Mesendoderm (in vitro differentiated cells): ENCODE data around the gene IL3RA.
"Not testable (repeated sequence)": the region's sequence is repeated elsewhere in the genome, so short reads cannot be mapped to it uniquely, and the experiment has no call there.

ENCODE experiments used
- DNase-seq: peaks from one replicate; pipeline ENCODE4 v3.0.0; 2013
- H2AK5ac ChIP-seq: 2 replicates; pipeline ENCODE4 v1.6.1; 2013; ENCODE audit warnings: low read length, inconsistent platforms
- H2BK120ac ChIP-seq: 2 replicates; pipeline ENCODE4 v1.6.1; 2013; ENCODE audit warnings: low read depth, mild to moderate bottlenecking, low read length, moderate library complexity, mixed read lengths
- H2BK15ac ChIP-seq: replicated peaks from 2 replicates; pipeline ENCODE4 v1.6.1; 2013; ENCODE audit warnings: low read depth, mild to moderate bottlenecking, moderate library complexity
- H2BK5ac ChIP-seq: 2 replicates; pipeline ENCODE4 v1.6.1; 2013; ENCODE audit warnings: low read length, inconsistent platforms
- H3K18ac ChIP-seq: 2 replicates; pipeline ENCODE4 v1.6.1; 2013; ENCODE audit warnings: mild to moderate bottlenecking, low read length, mixed read lengths
- H3K23ac ChIP-seq: one replicate; pipeline ENCODE4 v1.6.1; 2013; ENCODE audit warnings: low read length
- H3K27ac ChIP-seq: 2 replicates; pipeline ENCODE4 v1.5.1; 2013; ENCODE audit warnings: low read depth, mild to moderate bottlenecking, inconsistent platforms, low read length, moderate library complexity
- H3K27me3 ChIP-seq: 2 replicates; pipeline ENCODE4 v1.6.1; 2013; ENCODE audit warnings: low read length, control low read depth, mild to moderate bottlenecking, inconsistent platforms; ENCODE audit not compliant: insufficient read depth, poor library complexity
- H3K36me3 ChIP-seq: 2 replicates; pipeline ENCODE4 v1.6.1; 2013; ENCODE audit warnings: low read length, inconsistent platforms; ENCODE audit not compliant: control insufficient read depth, insufficient read depth
- H3K4ac ChIP-seq: one replicate; pipeline ENCODE4 v1.6.1; 2013; ENCODE audit warnings: low read depth, mild to moderate bottlenecking, low read length, moderate library complexity
- H3K4me1 ChIP-seq: 2 replicates; pipeline ENCODE4 v1.6.1; 2013; ENCODE audit warnings: low read depth, low read length, inconsistent platforms; ENCODE audit not compliant: control insufficient read depth
- H3K4me2 ChIP-seq: 2 replicates; pipeline ENCODE4 v1.6.1; 2013; ENCODE audit warnings: low read length
- H3K4me3 ChIP-seq: 2 replicates; pipeline ENCODE4 v1.5.1; 2013; ENCODE audit warnings: mild to moderate bottlenecking, low read length
- H3K56ac ChIP-seq: one replicate; pipeline ENCODE4 v1.6.1; 2013; ENCODE audit warnings: low read length
- H3K79me1 ChIP-seq: 2 replicates; pipeline ENCODE4 v1.6.1; 2013; ENCODE audit warnings: low read length, inconsistent platforms
- H3K79me2 ChIP-seq: 2 replicates; pipeline ENCODE4 v1.6.1; 2013; ENCODE audit warnings: mild to moderate bottlenecking, low read length; ENCODE audit not compliant: control insufficient read depth, insufficient read depth
- H3K9ac ChIP-seq: 2 replicates; pipeline ENCODE4 v1.6.1; 2013; ENCODE audit warnings: low read length, inconsistent platforms
- H4K5ac ChIP-seq: one replicate; pipeline ENCODE4 v1.6.1; 2013; ENCODE audit warnings: low read length
- H4K8ac ChIP-seq: one replicate; pipeline ENCODE4 v1.6.1; 2013; ENCODE audit warnings: low read depth, mild to moderate bottlenecking, control low read depth, low read length, moderate library complexity
- WGBS: extraction: QIAGEN DNeasy Blood & Tissue Kit; methylation state at CpG from one replicate; pipeline ENCODE4 v1.1.7; 2013; ENCODE audit warnings: low lambda C conversion rate, missing lambda C conversion rate; ENCODE audit not compliant: insufficient coverage; ENCODE audit errors: extremely low coverage; 5-methylcytosine and 5-hydroxymethylcytosine counted together

IL3RA gene

DNA sequence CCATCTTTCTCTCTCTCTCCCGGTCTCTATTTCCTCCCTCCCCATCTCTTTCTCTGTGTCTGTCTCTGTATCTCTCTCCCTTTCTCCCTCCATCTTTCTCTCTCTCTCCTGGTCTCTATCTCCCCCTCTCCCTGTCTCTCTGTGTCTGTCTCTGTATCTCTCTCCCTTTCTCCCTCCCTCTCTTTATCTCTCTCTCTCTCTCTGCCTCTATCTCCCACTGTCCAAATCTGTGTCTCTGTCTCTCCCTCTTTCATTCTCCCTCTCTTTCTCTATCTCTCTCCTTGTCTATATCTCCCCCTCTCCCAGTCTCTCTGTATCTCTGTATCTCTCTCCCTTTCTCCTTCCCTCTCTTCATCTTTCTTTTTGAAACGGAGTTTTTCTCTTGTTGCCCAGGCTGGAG, 23.6 kb downstream of the IL3RA start:
- Histone ChIP-seq H3K79me1 (no peaks in the 10 kb centered on the region), H3K36me3 (no peaks in the 10 kb centered on the region), H3K79me2 (no peaks in the 10 kb centered on the region), H2AK5ac (no peak overlapping the region), H3K23ac (no peak overlapping the region), H3K4me1 (peaks cover 2% of the 10 kb centered on the region), H3K27me3 (no peaks in the 10 kb centered on the region), H2BK15ac (no peak overlapping the region), H3K4me2 (no peak overlapping the region), H3K9ac (no peak overlapping the region), H3K56ac (no peak overlapping the region), H4K5ac (no peak overlapping the region), H3K4me3 (no peak overlapping the region), H3K27ac (no peak overlapping the region), H2BK5ac (no peak overlapping the region), H4K8ac (no peak overlapping the region), H3K18ac (no peak overlapping the region), H3K4ac (no peak overlapping the region), H2BK120ac (no peak overlapping the region)
- no CpG with 5 or more reads among the region's 2 CpGs for WGBS
- no peak for DNase-seq

DNA sequence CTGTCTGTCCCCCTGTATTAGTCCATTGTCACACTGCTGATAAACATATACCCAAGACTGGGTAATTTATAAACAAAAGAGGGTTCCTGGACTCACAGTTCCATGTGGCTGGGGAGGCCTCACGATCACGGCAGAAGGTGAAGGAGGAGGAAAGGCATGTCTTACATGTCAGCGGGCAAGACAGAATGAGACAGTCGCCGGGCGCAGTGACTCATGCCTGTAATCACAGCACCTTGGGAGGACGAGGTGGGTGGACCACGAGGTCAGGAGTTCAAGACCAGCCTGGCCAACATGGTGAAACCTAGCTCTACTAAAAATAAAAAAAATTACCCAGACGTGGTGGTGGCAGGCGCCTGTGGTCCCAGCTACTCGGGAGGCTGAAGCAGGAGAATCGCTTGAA, 24.7 kb downstream of the IL3RA start:
- no CpG with 5 or more reads among the region's 12 CpGs for WGBS
- no peak overlapping the region for H4K5ac ChIP-seq

DNA sequence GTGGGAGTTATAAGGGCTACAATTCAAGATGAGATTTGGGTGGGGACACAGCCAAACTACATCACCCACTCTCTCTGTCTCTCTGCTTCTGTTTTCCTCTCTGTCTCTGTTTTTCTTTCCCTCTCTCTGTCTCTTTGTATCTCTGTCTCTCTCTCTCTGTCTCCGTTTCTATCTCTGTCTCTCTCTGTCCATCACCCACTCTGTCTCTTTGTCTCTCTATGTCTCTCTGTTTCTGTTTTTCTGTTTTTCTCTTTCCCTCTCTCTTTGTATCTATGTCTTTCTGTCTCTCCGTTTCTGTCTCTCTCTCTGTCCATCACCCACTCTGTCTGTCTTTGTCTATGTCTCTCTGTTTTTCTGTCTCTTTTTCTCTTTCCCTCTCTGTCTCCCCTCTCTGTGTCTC, 25.3 kb downstream of the IL3RA start:
- Histone ChIP-seq H4K8ac (no peak overlapping the region), H2BK5ac (no peak overlapping the region), H3K9ac (no peak overlapping the region), H3K23ac (no peak overlapping the region), H3K18ac (no peak overlapping the region), H3K4ac (no peak overlapping the region), H3K56ac (no peak overlapping the region), H2AK5ac (no peak overlapping the region), H2BK120ac (no peak overlapping the region), H3K4me2 (no peak overlapping the region), H3K79me2 (no peaks in the 10 kb centered on the region), H3K27ac (no peak overlapping the region), H4K5ac (no peak overlapping the region), H2BK15ac (no peak overlapping the region), H3K4me3 (no peak overlapping the region), H3K4me1 (no peaks in the 10 kb centered on the region), H3K79me1 (no peaks in the 10 kb centered on the region), H3K27me3 (no peaks in the 10 kb centered on the region), H3K36me3 (no peaks in the 10 kb centered on the region)
- no CpG with 5 or more reads among the region's 2 CpGs for WGBS
- DNase-seq, result no peak

More for the DNA sequence above, 24.7 kb downstream of the IL3RA start:
- Histone ChIP-seq H2BK5ac (no peak overlapping the region), H3K79me1 (no peaks in the 10 kb centered on the region), H3K56ac (no peak overlapping the region), H3K4me3 (no peak overlapping the region), H3K18ac (no peak overlapping the region), H3K23ac (no peak overlapping the region), H3K9ac (no peak overlapping the region), H4K8ac (no peak overlapping the region), H3K27me3 (no peaks in the 10 kb centered on the region), H2AK5ac (no peak overlapping the region), H3K79me2 (no peaks in the 10 kb centered on the region), H3K36me3 (no peaks in the 10 kb centered on the region), H3K4ac (no peak overlapping the region), H3K4me1 (no peaks in the 10 kb centered on the region), H3K4me2 (no peak overlapping the region), H2BK120ac (no peak overlapping the region), H3K27ac (no peak overlapping the region), H2BK15ac (no peak overlapping the region)
- DNase-seq, result peak; percentile 51

DNA sequence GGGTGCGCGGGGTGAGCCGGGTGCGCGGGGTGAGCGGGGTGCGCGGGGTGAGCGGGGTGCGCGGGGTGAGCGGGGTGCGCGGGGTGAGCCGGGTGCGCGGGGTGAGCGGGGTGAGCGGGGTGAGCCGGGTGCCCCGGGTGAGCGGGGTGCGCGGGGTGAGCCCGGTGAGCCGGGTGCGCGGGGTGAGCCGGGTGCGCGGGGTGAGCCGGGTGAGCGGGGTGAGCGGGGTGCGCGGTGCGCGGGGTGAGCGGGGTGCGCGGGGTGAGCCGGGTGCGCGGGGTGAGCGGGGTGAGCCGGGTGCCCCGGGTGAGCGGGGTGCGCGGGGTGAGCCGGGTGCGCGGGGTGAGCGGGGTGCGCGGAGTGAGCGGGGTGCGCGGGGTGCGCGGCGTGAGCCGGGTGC, 29.8 kb downstream of the IL3RA start:
- not testable (repeated sequence) for H3K4me2 ChIP-seq, H3K9ac ChIP-seq, H2BK15ac ChIP-seq, H4K5ac ChIP-seq, H3K36me3 ChIP-seq, H3K18ac ChIP-seq, H3K27ac ChIP-seq, H3K4me1 ChIP-seq, H3K23ac ChIP-seq, DNase-seq, H3K56ac ChIP-seq, H4K8ac ChIP-seq, H2AK5ac ChIP-seq, H3K4ac ChIP-seq, H2BK5ac ChIP-seq, H3K27me3 ChIP-seq, H3K79me2 ChIP-seq, H2BK120ac ChIP-seq, H3K79me1 ChIP-seq, H3K4me3 ChIP-seq
- no CpG with 5 or more reads among the region's 63 CpGs for WGBS

DNA sequence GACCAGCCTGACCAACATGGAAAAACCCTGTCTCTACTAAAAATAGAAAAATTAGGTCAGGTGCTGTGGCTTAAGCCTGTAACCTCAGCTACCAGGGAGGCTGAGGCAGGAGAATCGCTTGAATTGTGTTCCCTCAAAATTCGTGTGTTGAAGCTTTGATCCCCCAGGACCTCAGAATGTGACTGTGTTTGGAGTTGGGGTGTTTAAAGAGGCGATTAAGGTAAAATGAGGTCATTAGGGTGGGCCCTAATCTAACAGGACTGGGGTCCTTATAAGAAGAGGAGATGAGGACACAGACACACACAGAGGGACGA, 31.8 kb downstream of the IL3RA start:
- no peak overlapping the region for H3K23ac ChIP-seq
- no peak overlapping the region for H2BK15ac ChIP-seq
- no peak overlapping the region for H3K4ac ChIP-seq
- no peak overlapping the region for H3K4me2 ChIP-seq
- H3K79me1 ChIP-seq, result no peaks in the 10 kb centered on the region
- H2BK5ac ChIP-seq, result no peak overlapping the region
- no peaks in the 10 kb centered on the region for H3K79me2 ChIP-seq
- H3K9ac ChIP-seq, result no peak overlapping the region
- H4K8ac ChIP-seq, result no peak overlapping the region
- H3K56ac ChIP-seq, result no peak overlapping the region
- H4K5ac ChIP-seq, result no peak overlapping the region
- no peak overlapping the region for H2AK5ac ChIP-seq
- no peak overlapping the region for H3K27ac ChIP-seq
- H3K18ac ChIP-seq, result no peak overlapping the region
- no peaks in the 10 kb centered on the region for H3K4me1 ChIP-seq
- no peak overlapping the region for H3K4me3 ChIP-seq
- WGBS, result no CpG with 5 or more reads among the region's 4 CpGs
- no peaks in the 10 kb centered on the region for H3K27me3 ChIP-seq
- no peak overlapping the region for H2BK120ac ChIP-seq
- DNase-seq, result no peak
- no peaks in the 10 kb centered on the region for H3K36me3 ChIP-seq

DNA sequence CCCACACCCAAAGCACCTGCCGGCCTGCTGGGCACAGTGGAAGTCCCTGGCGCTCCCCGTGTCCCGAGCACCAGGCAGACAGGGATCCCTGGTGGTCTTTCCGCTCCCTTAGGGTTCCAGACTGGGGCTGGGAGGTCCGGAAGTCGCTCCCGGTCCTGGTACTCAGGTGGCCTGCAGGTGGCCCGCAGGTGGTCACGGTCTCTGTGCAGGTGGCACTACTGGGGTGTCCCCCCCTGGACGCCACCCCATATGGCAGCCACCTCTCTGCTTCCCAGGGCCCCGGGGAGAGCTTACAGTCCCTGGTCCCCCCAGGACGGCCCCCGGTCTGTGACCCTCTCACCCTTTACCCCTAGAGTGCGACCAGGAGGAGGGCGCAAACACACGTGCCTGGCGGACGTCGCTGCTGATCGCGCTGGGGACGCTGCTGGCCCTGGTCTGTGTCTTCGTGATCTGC, 41.7 kb downstream of the IL3RA start:
- DNase-seq, result no peak
- Histone ChIP-seq H4K8ac (no peak overlapping the region), H3K9ac (no peak overlapping the region)

More for the DNA sequence above, 41.7 kb downstream of the IL3RA start:
- no CpG with 5 or more reads among the region's 24 CpGs for WGBS
- Histone ChIP-seq H2AK5ac (no peak overlapping the region), H3K23ac (no peak overlapping the region), H3K79me2 (no peaks in the 10 kb centered on the region), H4K5ac (no peak overlapping the region), H3K27me3 (no peaks in the 10 kb centered on the region), H3K27ac (no peak overlapping the region), H3K4me2 (no peak overlapping the region), H3K36me3 (no peaks in the 10 kb centered on the region), H2BK5ac (no peak overlapping the region), H3K79me1 (no peaks in the 10 kb centered on the region), H3K18ac (no peak overlapping the region), H3K4ac (no peak overlapping the region), H2BK120ac (no peak overlapping the region), H2BK15ac (no peak overlapping the region), H3K4me1 (no peaks in the 10 kb centered on the region), H3K4me3 (no peak overlapping the region), H3K56ac (no peak overlapping the region)
